Left lung (tissue), 10 donors: Measurements from ENCODE around the gene LEP. TPM values are rescaled to one million over a fixed set of nuclear protein-coding genes. Genes with fewer than 3 reads are reported as not detected.

Experiments used
- ATAC-seq: fragments of 200-7000 bp; cut with Tn5 transposase; one replicate; pipeline ENCODE4 v1.9.1; 2020; ENCODE audit warnings: moderate library complexity
- DNase-seq, 4 donors: peaks; one replicate each; pipeline ENCODE4 v3.0.0-alpha.2; 2013 to 2020
- H3K27ac ChIP-seq, 2 donors: fragments of 200-600 bp; sonication (generic) in 1 of 2; one replicate each; pipeline versions ENCODE4 v1.5.0 to v1.8.0; 2020 to 2021
- H3K27me3 ChIP-seq, 2 donors: fragments of 200-600 bp; sonication (generic) in 1 of 2; one replicate each; pipeline versions ENCODE4 v1.5.0 to v1.8.0; 2020 to 2021
- H3K36me3 ChIP-seq, 2 donors: fragments of 200-600 bp; sonication (generic) in 1 of 2; one replicate each; pipeline versions ENCODE4 v1.5.0 to v1.8.0; 2020 to 2021
- H3K4me1 ChIP-seq, 2 donors: fragments of 200-600 bp; one replicate each; pipeline ENCODE4 v1.8.0; 2021
- H3K4me3 ChIP-seq, 2 donors: fragments of 200-600 bp; sonication (generic) in 1 of 2; one replicate each; pipeline versions ENCODE4 v1.5.0 to v1.8.0; 2020 to 2021; ENCODE audit warnings: mild to moderate bottlenecking in 1 of 2
- H3K9me3 ChIP-seq, 2 donors: fragments of 200-600 bp; sonication (generic) in 1 of 2; one replicate each; pipeline versions ENCODE4 v1.5.0 to v1.8.0; 2020 to 2021
- intact Hi-C, 2 donors: fragments of 100-400 bp; cut with DNase I; formaldehyde crosslinking; loops; one replicate each; pipeline versions ENCODE4 v1.11.2 to v1.14.2; 2022
- polyA plus RNA-seq, 6 donors: library from polyadenylated mRNA; unstranded; fragments of 120-200 nt; gene quantifications; one replicate each; pipeline ENCODE4 v1.2.1, GENCODE V29; 2013; ENCODE audit not compliant: insufficient read length in 6 of 6
- total RNA-seq, 2 donors: library from RNA; stranded (reverse); fragmentation: NEBNext Ultra II Directional; extraction: Animal tissue kit (Norgen Biotek cat#: 25700); gene quantifications; one replicate each; pipeline ENCODE4 v1.2.1, GENCODE V29; 2021
- TF ChIP-seq, protein P1 (sequence below), 2 donors: fragments of 200-600 bp; sonication (generic) in 1 of 2; IDR thresholded peaks; one replicate each; pipeline versions ENCODE4 v1.5.0 to v1.8.0; 2021; ENCODE audit warnings: antibody characterized with exemption in 2 of 2
- donor health status: DM: no; HTN: yes; CAD: no.
- donor health status: DM: no; HTN: no; CAD: no.

Gene LEP
- total and polyA plus RNA-seq, 8 donors = 0.04 to 0.16 (median 0.11) TPM

DNA sequence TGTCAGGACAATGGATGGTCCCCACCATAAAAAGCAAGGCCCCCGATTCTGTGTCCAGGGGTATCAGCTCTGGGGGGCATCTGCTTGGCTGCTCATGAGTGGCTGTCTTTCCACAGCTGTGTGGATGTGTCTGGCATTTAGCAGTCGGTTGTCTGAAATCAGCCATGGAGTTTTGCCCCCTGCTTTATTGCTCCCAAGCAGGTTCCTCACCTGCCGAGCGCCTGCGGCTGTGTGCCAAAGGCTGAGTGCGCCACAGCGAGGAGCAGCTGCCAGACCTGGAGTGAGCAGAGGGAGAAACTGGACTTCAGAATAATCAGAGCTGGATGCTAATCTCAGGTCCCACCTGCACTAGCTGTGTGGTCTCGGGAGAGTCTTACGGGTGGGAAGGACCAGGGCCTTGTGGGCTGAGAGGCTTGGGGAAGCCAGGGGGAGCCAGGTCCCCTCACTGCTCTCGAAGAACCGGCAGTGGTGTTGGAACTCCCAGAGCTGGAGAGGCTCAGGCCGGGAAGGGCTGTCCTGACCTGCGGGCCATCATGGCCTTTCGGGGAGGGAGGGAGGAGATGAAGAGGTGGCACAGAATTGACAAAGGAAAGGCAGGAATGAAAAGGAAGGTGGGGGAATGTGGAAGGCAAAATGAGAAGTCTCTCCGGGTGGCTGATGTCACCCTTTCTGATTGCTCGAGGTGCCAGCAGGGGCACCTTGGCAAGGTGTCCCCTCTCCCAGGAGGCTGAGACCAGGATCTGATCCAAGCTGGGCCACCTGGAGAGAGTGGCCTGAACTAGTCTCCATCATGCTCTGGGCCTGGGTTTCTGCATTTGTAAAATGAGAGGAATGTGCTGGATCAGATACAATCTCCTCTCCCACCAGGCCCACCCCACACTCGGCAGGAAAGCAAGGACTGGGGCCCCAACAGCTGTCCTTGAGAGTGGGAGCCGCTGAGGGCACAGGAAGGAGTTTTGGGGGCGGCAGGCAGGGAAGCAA, 30.2 kb upstream of the LEP start:
- Histone ChIP-seq H3K4me1 (peaks cover 2 to 6% of the 10 kb centered on the region in 2 donors), H3K4me3 (no peak overlapping the region), H3K36me3 (no peaks in the 10 kb centered on the region), H3K27ac (no peak overlapping the region), H3K27me3 (peaks cover 0 to 47% of the 10 kb centered on the region in 2 donors), H3K9me3 (no peaks in the 10 kb centered on the region)
- TF ChIP-seq, protein P1, sequence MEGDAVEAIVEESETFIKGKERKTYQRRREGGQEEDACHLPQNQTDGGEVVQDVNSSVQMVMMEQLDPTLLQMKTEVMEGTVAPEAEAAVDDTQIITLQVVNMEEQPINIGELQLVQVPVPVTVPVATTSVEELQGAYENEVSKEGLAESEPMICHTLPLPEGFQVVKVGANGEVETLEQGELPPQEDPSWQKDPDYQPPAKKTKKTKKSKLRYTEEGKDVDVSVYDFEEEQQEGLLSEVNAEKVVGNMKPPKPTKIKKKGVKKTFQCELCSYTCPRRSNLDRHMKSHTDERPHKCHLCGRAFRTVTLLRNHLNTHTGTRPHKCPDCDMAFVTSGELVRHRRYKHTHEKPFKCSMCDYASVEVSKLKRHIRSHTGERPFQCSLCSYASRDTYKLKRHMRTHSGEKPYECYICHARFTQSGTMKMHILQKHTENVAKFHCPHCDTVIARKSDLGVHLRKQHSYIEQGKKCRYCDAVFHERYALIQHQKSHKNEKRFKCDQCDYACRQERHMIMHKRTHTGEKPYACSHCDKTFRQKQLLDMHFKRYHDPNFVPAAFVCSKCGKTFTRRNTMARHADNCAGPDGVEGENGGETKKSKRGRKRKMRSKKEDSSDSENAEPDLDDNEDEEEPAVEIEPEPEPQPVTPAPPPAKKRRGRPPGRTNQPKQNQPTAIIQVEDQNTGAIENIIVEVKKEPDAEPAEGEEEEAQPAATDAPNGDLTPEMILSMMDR (IDR thresholded peaks at IDR 0.05) = no peak
- DNase-seq (no peak), ATAC-seq (no peak)
- intact Hi-C loops = no loop called here

DNA sequence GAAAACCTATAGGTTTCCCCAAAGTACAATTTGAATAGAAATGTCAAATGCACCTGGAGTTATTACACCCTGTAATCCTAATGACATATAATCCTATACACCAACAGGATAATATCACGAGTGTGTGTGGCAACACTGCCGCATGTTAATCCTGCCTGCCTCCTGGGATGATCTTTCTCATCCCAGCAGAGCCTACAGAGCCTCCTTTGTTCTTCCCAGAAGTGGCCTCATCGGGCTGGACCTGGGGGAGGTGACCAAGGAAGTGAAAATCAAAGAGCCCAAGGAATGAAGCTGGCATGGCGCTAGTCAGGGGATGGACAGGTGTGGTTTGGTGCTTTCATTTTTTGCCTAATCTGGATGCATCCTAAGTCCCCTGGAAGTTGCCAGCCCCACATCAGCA, 29.5 kb upstream of the LEP start:
- Histone ChIP-seq H3K9me3 (no peaks in the 10 kb centered on the region), H3K4me3 (no peak overlapping the region), H3K36me3 (no peaks in the 10 kb centered on the region), H3K27me3 (peaks cover 0 to 40% of the 10 kb centered on the region in 2 donors), H3K27ac (no peak overlapping the region), H3K4me1 (peaks cover 2 to 6% of the 10 kb centered on the region in 2 donors)
- no peak for DNase-seq
- TF ChIP-seq, protein P1 (IDR thresholded peaks at IDR 0.05) = no peak
- intact Hi-C loops = no loop called here
- ATAC-seq = no peak

DNA sequence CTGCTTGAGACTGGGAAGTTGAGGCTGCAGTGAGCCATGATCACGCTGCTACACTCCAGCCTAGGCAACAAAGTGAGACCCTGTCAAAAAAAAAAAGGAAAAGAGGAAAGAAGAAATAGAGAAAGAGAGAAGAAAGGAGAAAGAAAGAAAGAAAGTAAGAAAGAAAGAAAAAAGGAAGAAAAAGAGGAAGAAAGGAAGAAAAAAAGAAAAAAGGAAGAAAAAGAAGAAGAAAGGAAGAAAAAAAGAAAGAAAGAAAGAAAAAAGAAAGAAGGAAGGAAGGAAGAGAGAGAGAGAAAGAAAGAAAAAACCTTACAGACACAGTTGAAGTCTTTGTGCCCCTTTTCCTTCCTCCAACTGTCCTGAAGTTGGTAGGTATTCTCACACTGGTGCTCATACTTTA, 26.6 kb upstream of the LEP start:
- H3K9me3 ChIP-seq = no peaks in the 10 kb centered on the region
- intact Hi-C loops = no loop called here
- H3K4me3 ChIP-seq = no peak overlapping the region

DNA sequence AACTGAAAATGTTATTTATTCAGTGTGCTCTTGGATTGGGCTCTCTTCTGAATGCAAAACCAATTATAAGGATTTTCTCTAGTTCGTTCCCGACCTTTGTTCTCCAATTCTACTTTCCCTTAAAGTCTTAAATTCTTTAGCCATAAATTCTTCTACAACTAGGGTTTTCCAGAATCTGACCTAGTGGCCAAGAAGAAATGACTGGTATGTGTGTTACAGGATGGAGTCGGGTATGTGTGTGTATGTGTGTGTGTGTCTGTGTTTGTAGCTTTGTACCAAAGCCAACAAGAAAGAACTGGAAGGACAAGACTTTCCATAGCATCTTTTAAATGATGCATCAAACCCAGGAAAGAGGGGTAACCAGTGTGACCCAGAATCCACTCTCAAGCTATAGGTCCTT, 25.8 kb upstream of the LEP start:
- peaks cover 2 to 10% of the 10 kb centered on the region in 2 donors for H3K4me1 ChIP-seq
- no peak overlapping the region for H3K27ac ChIP-seq
- intact Hi-C loops = no loop called here
- no peaks in the 10 kb centered on the region for H3K36me3 ChIP-seq
- TF ChIP-seq, protein P1 (IDR thresholded peaks at IDR 0.05) = no peak
- no peak overlapping the region for H3K4me3 ChIP-seq
- H3K9me3 ChIP-seq = no peaks in the 10 kb centered on the region
- ATAC-seq = no peak
- H3K27me3 ChIP-seq = peaks cover 0 to 22% of the 10 kb centered on the region in 2 donors
- no peak for DNase-seq

More for the DNA sequence above, 26.6 kb upstream of the LEP start:
- no peaks in the 10 kb centered on the region for H3K36me3 ChIP-seq
- peaks cover 2 to 13% of the 10 kb centered on the region in 2 donors for H3K4me1 ChIP-seq
- peaks cover 0 to 20% of the 10 kb centered on the region in 2 donors for H3K27me3 ChIP-seq
- TF ChIP-seq, protein P1 (IDR thresholded peaks at IDR 0.05) = no peak
- no peak overlapping the region for H3K27ac ChIP-seq
- ATAC-seq (no peak), DNase-seq (no peak)

DNA sequence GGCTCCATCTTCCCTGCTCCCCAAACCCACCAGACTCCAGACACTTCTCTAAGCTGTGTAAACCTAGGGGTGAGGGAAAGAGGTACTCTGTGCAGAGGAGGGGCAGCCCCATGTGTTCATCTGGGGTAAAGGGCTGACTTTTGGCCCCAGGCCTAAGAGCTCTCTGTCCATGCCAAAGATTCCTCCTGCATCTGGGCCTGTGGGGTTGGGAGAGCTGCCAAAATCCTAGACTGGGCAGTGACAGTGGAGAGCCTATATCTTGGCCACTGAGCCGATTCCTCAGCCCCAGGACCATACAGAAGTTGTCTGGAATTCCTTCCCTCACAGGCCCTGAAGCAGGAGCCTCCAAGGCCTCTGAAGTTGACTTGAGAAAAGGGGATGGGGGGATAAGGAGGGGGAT, 25.3 kb upstream of the LEP start:
- peaks cover 0 to 22% of the 10 kb centered on the region in 2 donors for H3K27me3 ChIP-seq
- DNase-seq (no peak), ATAC-seq (no peak)
- no peaks in the 10 kb centered on the region for H3K9me3 ChIP-seq
- no peaks in the 10 kb centered on the region for H3K36me3 ChIP-seq
- intact Hi-C loops = no loop called here
- H3K27ac ChIP-seq = no peak overlapping the region
- peaks cover 2 to 10% of the 10 kb centered on the region in 2 donors for H3K4me1 ChIP-seq
- H3K4me3 ChIP-seq = no peak overlapping the region
- TF ChIP-seq, protein P1 (IDR thresholded peaks at IDR 0.05) = no peak
